Measurements from ENCODE around the gene LSM6.

The LSM6 gene

DNA sequence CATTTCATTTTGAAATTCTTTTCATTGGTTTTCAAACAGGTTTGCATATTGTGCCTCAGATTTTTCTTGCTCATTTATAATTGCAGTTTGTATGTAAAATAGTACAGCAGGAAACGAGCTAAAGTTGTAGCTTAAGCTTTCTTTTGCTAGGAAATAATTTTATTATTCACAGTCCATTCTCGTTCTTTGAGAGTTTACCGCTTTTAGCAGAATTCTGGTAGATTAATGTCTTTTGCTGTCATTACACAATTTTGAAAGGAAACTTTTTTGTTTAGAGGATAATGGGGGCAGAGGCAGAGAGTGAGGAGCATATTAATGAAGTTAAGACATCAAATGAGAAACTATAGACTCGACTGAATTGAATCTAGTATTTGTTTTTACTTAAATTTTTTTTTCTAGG, 10.5 kb downstream of the LSM6 start:
- no peak for DNase-seq (ENCODE audit: low read depth in 3 of 3)

DNA sequence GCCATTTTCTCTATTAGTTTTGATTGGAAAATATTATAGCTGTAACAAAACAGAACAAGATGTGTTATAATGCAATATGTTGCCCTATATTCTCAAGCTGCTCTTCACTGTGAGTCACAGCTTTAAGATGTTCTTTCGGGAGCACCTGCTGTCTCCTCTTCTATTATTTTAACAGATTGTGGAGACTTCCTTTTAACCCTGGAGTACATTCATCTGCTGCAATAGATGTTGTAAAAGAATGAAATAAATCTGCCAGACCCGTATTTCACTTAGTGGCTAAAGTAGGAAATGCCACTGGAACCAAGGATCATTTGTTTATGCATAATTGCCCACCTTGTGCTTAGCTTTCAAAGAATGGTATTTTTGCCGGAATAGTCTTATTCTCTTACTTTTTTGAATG, 11.1 kb downstream of the LSM6 start:
- no peak for DNase-seq (ENCODE audit: low read depth in 3 of 3)

GRCh38 chr4:146190456-146190855, 14.9 kb downstream of the LSM6 start:
- DNase-seq (ENCODE audit: low read depth in 3 of 3), result no peak

DNA sequence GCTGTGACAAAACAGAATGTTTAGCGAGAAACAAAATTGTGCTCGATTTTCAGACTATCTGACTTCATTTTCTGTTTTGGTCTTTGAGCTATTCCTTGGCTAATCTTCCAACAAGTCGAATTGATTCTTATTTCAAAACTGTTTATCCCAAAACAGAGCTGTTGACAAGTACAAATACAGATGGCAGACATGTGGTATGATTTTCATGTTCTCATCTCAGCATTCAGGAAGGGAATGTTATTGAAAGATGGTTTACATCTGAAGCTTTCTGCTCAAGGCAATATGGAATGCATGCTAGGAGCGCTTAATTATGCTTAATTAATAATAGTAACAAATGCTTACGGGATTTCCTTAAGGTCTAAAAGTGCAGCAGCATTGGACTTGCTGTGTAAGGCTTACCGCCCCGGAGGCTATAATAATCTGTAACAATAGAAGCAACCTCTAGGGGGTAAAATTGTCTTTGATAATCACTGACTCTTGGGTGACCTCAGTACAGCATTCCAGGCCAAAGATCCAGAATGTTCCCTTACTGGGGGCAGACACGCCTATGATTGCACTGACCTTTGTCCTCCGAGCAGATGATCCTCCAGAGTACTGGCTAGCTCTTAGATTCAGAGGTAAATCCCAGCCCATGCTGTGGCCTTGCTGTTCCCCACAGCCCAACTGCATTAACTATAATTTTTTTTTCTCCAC, 16.4 kb downstream of the LSM6 start:
- no peak for DNase-seq (ENCODE audit: low read depth in 3 of 3)

GRCh38 chr4:146193628-146194027, 18.1 kb downstream of the LSM6 start:
- DNase-seq (ENCODE audit: low read depth in 3 of 3), result no peak

DNA sequence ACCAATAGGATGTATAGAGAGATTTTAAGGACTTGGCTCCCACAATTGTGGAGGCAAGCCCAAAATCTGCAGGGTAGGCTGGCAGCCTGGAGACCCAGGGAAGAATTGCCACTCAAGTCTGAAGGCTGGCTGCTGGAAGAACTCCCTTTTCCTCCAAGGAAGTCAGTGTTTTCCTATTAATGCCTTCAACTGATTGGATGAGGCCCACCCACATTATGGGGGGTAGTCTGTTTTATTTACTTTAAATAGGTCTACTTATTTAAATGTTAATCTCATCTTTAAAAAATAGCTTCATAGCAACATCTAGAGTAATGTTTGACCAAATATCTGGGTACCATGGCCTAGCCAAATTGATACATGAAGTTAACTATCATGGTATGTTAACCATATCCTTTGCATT, 18.7 kb downstream of the LSM6 start:
- no peak for DNase-seq (ENCODE audit: low read depth in 3 of 3)

DNA sequence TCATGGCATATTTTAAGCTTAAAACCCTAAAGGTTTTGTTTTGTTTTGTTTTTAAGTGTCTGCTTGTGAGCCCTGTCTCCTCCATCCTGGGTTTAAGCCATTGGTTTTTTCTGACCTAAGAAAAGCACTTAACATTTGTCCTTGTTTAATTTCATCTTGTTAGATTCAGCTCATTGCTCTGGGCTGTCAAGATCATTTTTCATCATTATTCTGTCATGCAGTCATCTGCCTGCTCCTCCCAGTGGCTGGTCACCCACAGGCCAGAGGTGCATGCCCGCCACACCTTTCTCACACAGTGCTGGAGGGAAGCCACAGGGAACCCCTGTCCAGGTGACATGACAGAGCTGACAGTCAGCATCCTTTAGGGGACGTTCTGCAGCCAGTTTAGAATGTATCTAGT, 27.1 kb downstream of the LSM6 start:
- DNase-seq (ENCODE audit: low read depth in 3 of 3), result no peak

- no peak for DNase-seq (ENCODE audit: low read depth in 3 of 3)
Measured at GRCh38 chr4:146207410-146207809, 31.9 kb downstream of the LSM6 start.

- no peak for DNase-seq (ENCODE audit: low read depth in 3 of 3)
Measured at GRCh38 chr4:146210890-146211289, 35.4 kb downstream of the LSM6 start.

- DNase-seq (ENCODE audit: low read depth in 3 of 3), result no peak
Measured at GRCh38 chr4:146211440-146211839, 35.9 kb downstream of the LSM6 start.

DNA sequence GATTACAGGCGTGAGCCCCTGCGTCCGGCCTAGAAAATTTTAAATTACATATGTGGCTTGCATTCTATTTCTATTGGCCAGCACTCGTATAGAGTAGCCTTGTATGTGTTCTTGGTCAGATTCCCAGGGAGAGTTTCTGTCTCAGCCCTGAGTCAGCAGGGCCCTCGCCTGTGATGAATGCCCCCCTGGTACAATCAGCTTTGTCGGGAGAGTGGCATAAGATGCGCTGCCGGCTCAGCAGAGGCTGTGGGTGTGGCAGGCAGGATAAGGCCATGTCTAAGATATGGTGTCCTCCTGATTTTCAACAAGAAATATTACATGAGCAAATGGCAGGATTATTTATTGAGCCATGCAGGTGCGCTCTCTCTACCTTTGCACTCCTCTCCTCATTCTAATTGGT, 37.3 kb downstream of the LSM6 start:
- no peak for DNase-seq (ENCODE audit: low read depth in 3 of 3)

GRCh38 chr4:146214238-146214637, 38.7 kb downstream of the LSM6 start, which contains the start of gene REELD1:
Gene REELD1, plus strand, starts transcription at chr4:146214538. Its CDS starts 2,415 bp downstream, at chr4:146216953.
- no peak for DNase-seq (ENCODE audit: low read depth in 3 of 3)

GRCh38 chr4:146222313-146222712, 46.8 kb downstream of the LSM6 start:
- no peak for DNase-seq (ENCODE audit: low read depth in 3 of 3)

GRCh38 chr4:146224326-146224966, 48.9 kb downstream of the LSM6 start:
- no peak for DNase-seq (ENCODE audit: low read depth in 3 of 3)

DNA sequence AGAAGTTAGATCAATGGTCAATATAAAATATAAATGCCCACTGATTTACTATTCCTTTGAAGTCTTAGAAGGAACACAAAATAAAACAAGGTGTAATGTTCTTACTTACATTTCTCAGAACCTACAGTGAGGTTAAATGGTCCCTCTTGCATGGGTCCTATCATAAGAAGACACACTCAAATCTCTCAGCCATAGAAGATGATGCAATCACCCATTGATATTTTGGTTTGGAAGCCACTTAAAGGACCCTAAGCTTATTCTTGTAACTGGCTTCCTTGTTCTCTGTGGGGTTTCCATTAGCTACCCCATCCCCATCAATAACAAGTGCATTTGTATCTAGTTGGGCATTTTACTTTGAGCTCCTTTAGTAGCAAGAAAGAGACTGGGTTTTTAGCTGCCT, 53.9 kb downstream of the LSM6 start:
- no peak for DNase-seq (ENCODE audit: low read depth in 3 of 3)

GRCh38 chr4:146232131-146232722, 56.7 kb downstream of the LSM6 start:
- DNase-seq (ENCODE audit: low read depth in 3 of 3), result no peak

DNA sequence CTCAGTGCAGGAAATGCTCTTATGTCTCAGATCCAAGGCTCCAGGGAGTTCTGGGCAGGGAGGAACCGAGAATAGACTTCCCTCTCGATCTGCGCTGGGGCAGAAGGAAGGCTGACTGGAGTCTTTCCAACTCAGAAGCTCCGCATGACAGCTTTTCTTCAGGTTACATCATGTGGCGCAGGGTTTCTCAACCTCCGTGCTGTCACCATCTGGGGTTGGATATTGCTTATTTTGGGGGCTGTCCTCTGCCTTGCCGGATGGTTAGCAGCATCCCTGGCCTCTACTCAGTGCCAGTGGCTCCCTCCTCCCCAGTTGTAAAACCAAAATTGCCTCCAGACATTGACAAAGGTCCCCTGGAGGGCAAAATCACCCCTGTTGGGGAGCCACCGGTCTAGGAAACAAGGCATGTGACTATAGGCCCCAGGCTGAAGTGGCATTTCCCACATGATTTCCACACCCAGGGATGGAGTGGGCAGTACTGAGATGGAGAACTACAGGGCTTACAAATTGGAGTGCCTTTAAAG, 60.2 kb downstream of the LSM6 start:
- no peak for DNase-seq (ENCODE audit: low read depth in 3 of 3)

GRCh38 chr4:146236216-146236615, 60.7 kb downstream of the LSM6 start:
- DNase-seq (ENCODE audit: low read depth in 3 of 3), result no peak

DNA sequence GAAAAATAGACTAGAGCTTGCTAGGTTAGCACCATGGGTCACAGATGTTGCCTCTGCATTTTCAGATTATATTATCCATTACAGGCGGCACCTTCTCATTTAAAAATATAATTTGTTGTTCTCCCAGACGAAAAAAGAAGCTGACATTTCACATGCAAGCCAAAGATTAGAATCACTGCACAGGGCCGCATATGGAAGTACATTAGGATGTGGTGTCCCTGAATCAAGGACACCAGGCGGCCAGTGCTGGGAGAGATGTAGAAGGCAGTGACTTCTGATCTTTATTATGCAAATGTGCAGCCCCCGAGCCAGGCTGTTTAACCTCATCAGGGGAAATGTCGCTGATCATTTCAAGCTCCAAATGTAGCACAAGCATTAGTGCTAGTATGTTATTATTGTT, 61.6 kb downstream of the LSM6 start:
- no peak for DNase-seq (ENCODE audit: low read depth in 3 of 3)

GRCh38 chr4:146238107-146238506, 62.6 kb downstream of the LSM6 start:
- DNase-seq (ENCODE audit: low read depth in 3 of 3), result no peak

All from stimulated activated CD4-positive, alpha-beta T cell treated with anti-CD3 and anti-CD28 coated beads, TNF-alpha, amount 100 ng/mL, for 4 hours (primary cell).